ENCODE data around the gene HEMK1.
A peak's percentile ranks its signal among the peaks of the same experiment; 100 is the strongest.

HEMK1 gene, protein sequence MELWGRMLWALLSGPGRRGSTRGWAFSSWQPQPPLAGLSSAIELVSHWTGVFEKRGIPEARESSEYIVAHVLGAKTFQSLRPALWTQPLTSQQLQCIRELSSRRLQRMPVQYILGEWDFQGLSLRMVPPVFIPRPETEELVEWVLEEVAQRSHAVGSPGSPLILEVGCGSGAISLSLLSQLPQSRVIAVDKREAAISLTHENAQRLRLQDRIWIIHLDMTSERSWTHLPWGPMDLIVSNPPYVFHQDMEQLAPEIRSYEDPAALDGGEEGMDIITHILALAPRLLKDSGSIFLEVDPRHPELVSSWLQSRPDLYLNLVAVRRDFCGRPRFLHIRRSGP

DNA sequence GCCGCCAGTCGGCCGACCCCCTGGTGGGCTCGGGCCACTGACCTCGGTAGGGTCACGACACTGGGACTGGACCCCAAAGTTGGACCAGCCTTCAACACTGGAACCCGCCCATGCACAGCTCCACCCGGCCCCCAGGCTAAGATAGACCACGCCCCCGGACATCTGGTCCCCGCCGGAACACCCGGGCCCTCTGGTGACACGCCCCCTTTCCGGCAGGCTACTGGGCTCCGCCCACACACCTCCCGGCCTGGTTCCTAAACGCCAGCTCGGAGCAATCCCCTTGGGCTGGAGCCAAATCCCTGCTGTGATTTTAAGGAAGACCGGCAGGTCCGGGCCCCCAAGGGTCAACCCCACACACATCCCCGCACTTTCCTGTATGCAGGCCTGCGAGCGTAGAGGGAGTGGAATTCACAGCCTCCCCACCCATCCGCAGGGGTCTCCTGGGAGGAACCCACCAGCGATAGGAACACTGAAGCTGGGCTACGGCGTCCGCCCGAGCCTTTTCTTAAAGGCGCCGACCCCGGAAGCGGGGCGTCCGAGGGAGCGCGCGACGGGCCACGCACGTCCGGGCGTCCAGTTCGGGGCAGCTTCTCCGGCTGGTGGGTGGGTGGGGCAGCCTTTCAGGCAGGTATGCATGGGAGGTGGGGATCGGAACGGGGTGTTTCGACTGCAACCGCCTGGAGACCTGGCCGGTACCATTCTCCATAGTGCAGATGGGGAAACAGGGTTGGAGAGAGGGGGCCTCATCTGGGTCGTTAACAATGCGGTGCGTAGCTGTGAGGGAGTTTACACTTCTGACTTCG lies at the start of gene HEMK1:
HEMK1 (plus strand) TSS at position 576 of the 803 bp plus-strand sequence. CDS start 1,583 bp downstream, outside the sequence.
- DNase-seq (ENCODE audit: low spot score): peak; percentile 94

DNA sequence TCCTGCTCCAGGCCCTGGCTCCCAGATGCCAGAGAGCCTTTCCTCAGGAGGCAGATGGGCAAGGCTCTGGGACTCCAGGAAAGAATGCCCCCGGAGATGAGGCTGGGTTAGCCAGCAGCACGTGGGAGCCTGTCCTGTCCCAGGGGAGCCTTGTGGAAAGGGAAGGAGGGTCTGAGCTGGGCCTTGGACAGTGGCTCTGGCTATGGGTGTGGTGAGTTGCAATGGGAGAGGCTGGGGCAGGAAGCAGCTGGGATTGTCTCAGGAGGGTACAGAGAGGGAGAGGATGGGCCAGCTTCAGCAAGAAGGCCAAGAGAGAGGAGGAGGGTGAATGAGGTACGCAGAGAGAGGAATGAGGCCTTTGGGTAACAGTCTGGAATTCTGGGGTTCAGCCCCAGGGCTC lies 48.5 kb upstream of the HEMK1 start:
- no peak for DNase-seq (ENCODE audit: low spot score)

DNA sequence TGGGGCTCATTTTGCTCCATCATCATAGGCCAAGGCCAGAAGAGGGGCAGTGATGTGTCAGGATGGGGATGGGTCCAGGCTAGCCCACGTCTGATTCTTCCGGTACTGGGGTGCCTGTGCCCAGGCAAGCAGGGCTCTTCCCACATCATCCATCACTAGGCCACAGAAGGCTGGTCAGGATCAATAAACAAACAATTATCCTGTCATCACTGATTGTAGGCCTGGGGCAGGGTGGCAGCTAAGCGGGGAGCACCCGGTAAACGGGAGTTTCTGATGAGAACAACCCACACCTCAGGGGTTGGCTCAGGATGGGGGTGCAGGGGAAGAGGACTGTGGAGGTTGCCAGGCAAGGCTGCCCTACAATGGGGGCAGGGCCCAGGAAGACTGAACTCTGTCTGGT lies 47.8 kb upstream of the HEMK1 start:
- DNase-seq (ENCODE audit: low spot score): no peak

DNA sequence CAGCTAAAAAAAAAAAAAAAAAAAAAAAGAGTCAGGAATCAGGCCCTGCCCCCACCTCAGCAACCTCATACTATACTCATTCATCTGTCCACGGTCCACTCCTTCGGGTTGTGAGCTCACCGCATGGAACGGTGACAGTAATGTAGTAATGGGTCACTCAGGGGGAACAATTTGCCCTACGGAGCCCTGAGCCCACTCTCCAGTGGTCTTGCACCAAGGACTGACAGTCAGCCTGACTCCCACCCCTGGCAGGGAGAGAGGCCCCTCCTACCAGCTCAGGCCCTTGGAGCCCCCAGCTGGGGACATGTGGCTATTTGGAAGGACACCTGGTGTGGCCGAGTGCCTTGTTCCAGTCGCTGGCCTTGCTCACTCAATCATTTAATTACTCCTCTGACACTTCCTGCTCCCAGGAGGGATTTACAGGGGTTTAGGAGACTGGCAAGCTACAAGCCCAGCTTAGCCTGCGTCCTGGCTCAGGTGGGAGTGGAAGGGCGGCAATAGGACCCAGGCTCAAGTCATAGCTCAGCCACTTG lies 46.0 kb upstream of the HEMK1 start:
- no peak for DNase-seq (ENCODE audit: low spot score)

DNA sequence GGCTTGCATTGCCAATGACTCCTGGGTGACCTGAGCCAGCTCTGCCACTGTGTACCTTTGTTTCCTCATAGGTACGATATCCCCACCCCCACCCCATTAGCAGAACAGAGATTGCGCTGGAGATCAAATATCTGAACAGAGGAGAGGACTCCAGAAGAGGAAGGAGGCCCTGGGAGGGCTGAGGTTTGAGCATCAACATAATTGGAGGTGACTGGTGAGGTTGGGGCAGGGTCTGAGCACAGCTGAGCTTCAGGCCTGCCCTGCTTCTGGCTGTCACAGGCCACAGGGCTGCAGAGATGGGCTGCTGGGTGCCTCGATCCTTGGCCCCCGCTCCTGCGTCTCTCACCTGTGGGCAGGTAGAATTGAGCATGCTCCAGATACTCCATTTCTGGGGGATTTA lies 44.6 kb upstream of the HEMK1 start:
- DNase-seq (ENCODE audit: low spot score): no peak

DNA sequence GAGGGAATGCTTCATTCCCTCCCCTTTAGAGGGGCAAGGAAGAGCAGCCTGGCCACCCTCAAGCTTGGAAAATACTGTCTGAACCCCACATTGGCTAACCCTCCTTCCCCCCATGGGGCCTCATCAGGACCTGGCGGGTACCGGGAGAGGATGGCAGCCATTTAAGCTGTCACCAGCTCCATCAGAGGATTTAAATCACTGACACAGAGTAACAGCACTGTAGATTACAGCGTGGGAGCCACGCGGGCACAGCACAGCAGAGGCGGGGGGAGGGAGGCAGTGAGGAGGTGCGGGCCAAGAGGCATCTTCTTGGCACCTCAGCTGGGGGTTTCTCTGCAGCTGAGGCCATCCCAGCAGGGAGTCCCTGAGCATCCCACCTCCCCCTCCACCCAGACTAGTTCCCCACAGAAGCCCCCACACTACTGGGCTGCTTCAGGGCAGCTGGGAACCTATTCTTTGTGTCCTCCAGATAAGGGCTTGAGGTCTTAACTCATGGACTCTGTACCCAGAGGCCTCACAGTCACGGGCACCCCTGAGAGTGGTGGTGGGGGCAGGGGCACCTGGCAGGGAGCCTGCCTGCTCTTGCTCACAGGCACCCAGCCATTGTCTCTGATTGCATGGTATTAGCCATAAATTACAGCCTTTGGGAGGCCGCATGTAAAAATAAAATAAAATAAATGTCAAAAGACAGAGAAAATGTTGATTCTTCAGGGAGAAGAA lies 44.0 kb upstream of the HEMK1 start:
- DNase-seq (ENCODE audit: low spot score): no peak

DNA sequence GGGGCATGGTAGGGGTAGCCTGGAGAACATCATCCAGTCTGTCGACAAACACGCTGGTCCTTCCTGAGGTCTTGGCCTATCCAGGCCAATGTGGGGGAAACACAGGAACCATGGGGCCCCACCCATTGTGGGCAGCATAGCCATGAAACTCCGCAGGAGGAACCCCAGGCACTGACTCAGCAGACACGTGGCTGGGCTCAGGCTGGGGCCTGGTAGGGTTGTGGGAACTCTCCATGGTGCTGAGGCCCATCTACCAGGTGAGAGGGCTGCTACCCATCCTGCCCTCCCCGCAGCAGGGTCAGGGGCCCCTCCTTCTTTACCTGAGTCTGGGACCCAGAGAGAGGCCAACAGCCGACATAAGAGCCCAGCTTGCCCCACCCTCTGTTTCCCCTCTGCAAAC lies 43.3 kb upstream of the HEMK1 start:
- peak; percentile 14 for DNase-seq (ENCODE audit: low spot score)

DNA sequence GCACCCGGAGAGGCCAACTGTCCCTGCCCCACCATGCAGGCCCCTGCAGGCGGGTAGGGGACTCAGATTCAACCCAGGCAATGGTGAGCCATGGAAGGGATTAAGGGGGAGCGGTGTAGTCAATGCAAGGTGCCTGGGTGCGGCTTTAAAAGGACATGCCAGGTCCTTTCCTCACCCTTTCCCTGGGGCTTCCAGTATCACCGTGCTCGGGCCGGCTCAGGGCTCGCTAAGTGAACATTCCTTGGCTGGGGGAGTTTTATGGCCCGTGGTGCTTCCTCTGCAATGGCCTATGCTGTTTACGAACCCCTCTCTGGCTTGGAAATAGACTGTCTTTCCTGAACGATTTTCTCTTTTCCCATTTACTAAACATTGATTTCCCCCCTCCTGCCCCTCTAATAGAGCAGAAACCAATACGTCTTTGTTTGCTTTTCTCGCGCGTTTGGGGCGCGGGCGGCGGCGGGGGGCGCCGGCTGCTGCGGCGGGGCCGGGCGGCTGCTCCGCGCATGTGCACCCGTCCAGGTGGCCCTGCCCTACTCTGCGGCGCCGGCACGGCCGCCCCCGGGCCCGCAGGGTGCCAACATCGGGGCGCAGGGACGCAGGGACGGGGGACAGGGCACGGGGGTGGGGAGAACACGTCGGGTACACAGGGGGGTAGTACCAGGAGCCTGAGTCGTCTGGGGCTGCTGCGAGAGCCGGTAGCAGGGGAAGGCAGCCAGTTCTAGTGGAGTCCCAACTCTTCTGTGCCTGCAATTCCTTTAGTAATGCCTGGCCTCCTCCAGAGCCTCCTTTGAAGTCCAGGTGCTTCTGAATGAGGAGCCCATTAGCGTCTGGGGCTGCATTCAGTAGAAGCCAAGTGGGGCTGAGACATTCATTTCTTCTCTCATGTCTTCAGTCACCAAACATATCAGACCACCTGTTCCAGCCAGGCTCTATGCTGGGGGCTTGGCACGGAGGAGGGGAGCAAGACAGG lies 39.0 kb upstream of the HEMK1 start:
- no peak for DNase-seq (ENCODE audit: low spot score)

DNA sequence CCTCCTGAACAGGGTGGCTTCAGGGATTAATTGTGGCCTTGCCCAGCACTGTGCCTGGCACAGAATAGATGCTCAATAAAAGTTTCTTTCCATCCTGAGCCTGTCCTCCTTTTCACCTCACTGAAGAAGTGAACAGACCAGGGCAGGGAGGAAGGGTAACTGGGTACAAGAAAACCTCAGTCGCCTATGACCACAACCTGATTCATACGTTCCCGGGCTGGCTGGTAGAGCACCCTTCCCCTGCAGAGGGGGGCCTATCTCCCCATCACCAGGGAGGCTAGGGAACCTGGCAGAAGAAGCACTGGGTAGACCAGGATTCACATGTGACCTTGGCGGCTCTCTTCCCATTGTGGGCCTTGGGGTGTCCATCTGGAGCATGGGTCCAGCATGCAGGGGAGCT lies 38.1 kb upstream of the HEMK1 start:
- DNase-seq (ENCODE audit: low spot score): no peak

DNA sequence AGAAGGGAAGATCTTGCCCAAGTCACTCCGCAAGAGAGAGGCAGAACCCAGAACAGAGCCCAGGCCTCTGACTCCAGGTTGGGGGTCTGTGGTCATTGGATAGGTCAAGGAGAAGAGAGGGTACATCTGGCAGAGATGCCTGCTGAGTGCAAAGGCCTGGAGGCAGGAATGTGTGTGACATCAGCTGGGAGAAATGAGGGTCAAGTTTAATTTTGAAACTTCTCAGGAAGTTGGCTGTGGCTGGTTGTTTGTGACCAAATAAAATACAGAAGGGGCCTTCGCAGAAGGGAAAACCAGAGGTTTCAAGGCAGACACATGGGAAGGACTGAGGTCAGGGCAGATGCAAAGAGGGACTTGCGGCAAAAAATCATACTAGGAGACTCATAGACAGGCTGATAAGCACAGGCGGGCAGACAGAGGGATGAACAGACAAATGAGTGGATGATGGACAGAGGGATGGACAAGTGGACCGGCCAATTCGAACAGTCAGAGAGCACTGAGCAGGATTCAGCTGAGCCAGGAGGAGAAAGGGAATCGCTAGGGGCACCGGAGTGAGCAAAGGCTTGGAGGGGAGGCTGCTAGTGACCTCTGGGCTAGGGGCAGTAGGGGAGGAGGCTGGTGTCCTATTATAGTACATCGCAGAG lies 37.1 kb upstream of the HEMK1 start:
- DNase-seq (ENCODE audit: low spot score): no peak

DNA sequence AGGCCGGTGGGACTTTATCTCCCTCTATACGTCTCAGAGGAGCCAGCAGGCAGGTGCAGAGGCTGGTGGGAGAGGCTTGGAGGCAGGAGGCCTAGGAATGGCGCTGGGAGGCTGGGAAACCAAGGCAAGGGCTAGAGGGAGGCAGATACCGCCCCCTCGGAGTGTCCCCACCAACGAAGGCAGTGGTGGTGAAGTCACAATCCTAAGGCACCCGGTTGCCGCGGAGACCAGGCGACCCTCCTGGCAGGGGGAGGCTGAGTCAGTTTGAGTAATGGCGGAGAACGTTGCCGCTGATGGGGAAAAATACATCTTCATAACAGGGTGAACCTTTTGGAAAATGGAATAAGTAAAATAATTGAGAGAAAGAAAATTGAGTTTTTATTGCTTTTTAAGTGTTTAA lies 36.0 kb upstream of the HEMK1 start:
- no peak for DNase-seq (ENCODE audit: low spot score)

DNA sequence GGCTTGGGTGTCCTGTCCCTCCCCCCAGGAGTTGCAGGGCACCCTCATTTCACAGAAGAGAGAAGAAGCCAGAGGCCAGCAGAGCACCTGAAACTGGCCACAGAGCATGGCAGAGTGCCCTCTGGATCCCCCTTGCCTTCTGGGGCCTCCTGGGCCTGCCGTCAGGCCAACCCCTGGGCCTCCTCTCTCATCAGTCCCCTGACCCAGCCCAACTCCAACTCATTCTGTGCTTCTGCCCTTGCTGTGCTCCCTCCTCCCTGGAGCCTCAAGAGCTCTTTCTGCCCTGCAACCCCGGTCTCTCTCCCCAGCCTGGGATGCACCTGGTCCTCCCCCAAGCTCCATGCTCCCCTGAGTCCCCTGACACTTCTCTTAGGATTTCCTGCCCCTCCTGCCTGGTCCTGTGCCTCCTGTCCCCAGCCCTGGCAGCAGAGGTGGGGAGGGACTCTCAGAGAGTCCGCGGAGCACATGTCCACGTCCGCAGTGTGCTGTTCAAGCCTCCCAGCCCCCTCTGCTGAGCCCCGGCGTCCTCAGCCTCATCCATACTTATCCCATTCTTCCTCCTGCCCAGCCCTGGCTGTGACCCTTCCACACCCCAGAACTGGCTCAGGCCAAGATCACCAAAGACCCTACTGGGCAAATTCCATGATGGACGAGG lies 35.4 kb upstream of the HEMK1 start:
- no peak for DNase-seq (ENCODE audit: low spot score)

DNA sequence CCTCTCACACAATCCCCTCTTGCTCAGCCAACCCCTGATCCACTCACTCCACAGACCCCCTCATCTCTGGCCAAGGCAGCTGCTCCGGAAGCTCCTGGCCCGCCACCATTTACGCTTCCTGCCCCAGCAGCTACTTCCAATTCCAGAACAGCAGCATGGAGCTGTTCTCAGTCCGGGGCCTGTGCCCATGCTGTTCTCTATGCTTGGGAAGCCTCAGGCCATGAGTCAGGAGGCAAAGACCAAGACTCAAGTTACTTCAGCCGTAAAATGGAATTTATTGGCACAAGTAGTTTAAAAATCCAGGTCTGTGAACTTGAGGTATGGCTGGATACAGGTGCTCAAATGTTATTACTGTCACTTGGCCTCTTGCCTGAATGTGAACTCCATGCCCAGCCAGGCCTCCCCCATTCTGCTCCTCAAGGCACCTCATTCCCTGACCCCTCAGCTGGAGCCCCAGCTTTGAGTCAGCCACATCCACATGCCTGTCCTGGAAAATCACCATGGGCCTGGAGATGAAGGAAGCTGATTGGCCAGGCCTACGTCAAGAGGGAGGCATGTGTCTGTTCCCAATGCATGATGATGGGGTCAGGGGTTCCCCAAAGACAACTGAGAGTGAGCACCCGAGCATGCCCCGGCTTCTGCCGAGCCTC lies 34.5 kb upstream of the HEMK1 start:
- DNase-seq (ENCODE audit: low spot score): no peak

DNA sequence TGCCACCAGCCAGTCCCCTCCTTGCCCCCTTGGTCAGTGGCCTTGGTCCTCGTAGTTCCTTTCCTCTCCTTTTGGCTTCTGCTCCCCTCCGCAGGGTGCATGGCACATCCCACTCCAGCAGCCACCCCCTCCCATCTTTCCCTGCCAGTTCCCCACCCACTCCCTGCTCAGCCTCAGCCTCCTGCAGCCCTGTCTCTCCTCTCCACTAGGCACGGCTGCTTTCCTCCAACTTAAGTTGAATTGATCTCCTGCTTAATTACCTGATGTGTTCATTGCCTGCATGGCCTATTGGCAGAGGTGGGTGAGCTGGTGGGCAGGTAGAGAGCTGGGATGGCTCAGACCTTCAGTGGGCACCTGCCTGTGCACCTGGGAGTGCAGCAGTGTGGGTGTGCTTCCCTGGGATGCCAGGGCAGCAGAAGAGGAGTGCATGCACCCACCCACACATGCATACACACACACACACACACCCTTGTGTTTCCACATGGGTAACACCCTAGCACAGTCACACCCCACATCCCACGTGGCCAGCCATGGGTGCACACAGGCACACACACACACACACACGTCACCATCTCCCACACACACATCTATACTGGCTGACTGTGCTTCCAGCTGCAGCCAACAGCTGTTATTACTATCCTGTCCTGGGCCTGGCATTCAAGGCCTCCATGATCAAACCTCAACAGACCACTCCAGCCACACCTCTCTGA lies 32.7 kb upstream of the HEMK1 start:
- no peak for DNase-seq (ENCODE audit: low spot score)

DNA sequence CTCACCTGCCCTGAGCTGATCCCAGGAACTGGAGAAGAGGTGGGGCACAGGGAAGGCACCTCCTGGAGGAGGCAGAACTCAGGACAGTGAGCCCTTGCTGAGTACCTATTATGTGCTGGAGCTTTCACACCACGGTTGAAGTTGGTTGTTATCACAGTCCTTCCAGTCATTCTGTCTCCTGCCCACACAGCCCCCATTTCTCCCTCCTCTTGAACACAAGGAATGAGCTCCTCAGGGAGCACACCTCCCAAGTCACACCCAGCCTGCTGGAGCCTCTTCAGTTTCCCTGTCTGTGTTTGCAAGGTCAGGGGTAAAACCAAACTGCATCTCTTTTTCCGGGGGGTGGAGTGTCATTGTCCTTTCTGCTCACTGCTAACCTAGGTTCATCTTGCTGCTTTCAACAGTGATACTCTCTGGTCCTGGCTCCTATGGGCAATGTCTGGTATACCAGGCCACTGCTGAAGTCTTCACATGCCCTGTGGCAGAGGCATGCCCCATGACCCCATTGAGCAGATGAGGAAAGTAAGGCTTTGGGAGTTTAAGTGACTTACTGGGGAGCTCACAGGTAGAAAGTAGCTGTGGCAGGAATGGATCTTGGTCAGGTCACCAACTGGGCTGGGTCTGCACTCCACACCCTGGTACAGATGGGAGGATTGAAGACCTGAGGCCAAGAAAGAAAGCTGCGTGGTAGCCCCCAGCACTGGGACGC lies 31.7 kb upstream of the HEMK1 start:
- no peak for DNase-seq (ENCODE audit: low spot score)

DNA sequence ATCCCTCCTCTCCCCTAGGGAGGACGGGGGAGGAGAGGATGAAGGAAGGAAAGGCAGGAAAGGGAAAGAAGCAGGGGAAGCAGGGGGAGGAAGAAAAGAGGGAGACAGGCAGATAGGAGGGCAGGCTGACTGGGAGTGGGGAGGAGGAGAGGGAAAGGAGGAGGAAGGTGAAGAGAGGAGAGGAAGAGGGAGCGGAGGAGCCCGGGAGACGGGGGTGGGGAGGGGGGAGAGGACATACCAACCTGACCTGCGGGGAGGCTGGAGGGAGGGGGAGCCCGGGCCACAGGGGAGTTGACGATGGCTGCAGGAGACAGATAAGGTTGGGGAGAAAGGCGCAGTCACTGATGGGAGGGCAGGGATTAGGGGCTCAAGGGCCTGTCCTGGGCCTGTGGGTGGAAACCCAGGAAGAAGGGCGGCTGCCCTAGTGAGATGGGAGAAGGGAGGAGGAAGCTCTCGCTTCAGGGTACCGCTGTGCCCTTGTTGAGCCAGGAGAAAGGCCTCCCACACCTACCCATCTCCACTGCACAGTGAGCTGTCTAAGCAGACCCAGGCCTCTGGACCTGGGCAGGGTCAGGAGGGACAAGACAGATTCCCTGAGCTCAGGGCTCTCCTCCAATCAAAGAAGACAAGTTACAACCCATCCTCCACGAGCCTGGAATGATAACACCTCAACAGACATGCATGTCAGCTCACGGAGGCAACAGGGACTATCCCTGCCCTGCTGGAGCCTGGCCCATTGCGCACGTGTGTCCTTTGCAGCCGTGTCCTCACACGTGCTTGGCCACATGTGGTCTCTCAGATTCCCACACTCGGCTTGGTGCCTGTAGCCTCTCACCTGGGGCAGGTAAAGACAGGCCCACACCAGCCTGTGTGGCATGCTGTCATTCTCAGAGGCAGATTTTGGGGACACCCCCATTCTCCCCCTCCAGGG lies 29.7 kb upstream of the HEMK1 start:
- DNase-seq (ENCODE audit: low spot score): no peak
